Ureter (tissue), 1 donor: ENCODE results near the gene TINAG. TPM values are rescaled to one million over a fixed set of nuclear protein-coding genes. Genes with fewer than 3 reads are reported as not detected.

Source experiments
- DNase-seq: peaks from one replicate; pipeline ENCODE4 v3.0.0-alpha.2; 2020; ENCODE audit warnings: low spot score
- total RNA-seq: library from RNA; stranded (reverse); gene quantifications from one replicate; pipeline ENCODE4 v1.2.4, GENCODE V29; 2023
- donor health status: DM: yes; HTN: yes; CAD: no.

TINAG gene
- total RNA-seq, 1 donor from 2014 or later: not detected

GRCh38 chr6:54427396-54427937, 119.2 kb downstream of the TINAG start:
- no peak for DNase-seq

- no peak for DNase-seq
Observed at GRCh38 chr6:54428431-54428830, 120.2 kb downstream of the TINAG start.

GRCh38 chr6:54431466-54431865, 123.2 kb downstream of the TINAG start:
- DNase-seq: no peak

Other genes starting within 250 kb of the TINAG start
- gene MLIP, start 197.0 kb upstream of the TINAG start, total RNA-seq: 0.18 TPM